ENCODE measurements around the gene PROSER2. TPM values are rescaled to one million over a fixed set of nuclear protein-coding genes. Genes with fewer than 3 reads are reported as not detected.

PROSER2 gene
- total and polyA plus RNA-seq, 9 of the 15 experiments (the other 6 are each of a cell fraction or from before 2014, with no cell fraction given) = 0.62 to 14.8 (median 2.9) TPM

DNA sequence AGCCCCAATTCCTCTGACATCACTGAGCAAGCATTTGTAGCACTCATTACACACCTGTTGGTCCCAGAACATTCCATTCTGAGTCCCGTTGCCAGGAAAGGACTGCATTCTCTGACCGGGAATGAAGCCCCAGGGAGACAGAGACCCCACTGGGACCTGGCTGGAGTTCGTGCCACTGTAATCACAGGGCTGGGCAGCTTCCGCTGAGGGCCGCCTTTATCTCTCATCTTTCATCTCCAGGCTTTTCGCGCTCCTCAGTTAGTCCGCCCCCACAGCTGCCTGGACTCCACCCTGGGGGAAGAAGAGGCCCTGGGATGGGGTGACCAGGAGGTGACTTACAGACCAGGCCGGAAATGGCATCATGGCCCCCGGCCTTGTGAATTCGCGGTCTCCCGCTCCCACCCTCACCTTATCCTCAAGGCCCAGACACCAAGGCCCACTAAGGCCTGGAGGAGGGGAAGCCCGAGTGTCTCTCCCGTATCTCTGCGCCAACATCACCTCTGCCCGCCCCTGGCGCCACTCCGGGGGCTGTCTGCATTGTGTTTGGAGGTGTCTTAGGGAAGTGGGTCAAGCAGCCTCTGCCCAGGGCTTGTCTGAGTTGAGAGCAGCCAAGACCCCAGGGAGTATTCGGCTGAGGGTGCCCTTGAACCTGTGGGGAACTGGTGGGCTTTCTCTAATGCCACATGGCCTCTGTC lies 75.4 kb downstream of the PROSER2 start (continued):
- TF ChIP-seq ZBTB1 (CRISPR knock-in tag; IDR thresholded peaks at IDR 0.05; ENCODE audit: borderline replicate concordance, low read depth) = no peak
- TF ChIP-seq RBBP5 (IDR thresholded peaks at IDR 0.05; ENCODE audit: borderline replicate concordance, insufficient read depth, low read length, poor library complexity, severe bottlenecking) = peak; percentile 68
- no peak for TF ChIP-seq DIDO1 (tag; IDR thresholded peaks at IDR 0.05; ENCODE audit: low read depth)
- no peak for TF ChIP-seq CHD4 (IDR thresholded peaks at IDR 0.05; ENCODE audit: insufficient read depth, insufficient replicate concordance, low read depth, low read length, poor library complexity, severe bottlenecking)
- no peak for TF ChIP-seq ZNF121 (CRISPR knock-in tag; conservative IDR thresholded peaks at IDR 0.05)
- peak; percentile 75 for TF ChIP-seq MYNN (IDR thresholded peaks at IDR 0.05)
- no peak for TF ChIP-seq MYNN (CRISPR knock-in tag; IDR thresholded peaks at IDR 0.05)
- TF ChIP-seq, protein P1, sequence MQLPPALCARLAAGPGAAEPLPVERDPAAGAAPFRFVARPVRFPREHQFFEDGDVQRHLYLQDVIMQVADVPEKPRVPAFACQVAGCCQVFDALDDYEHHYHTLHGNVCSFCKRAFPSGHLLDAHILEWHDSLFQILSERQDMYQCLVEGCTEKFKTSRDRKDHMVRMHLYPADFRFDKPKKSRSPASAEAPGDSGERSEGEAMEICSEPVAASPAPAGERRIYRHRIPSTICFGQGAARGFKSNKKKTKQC (CRISPR knock-in tag; IDR thresholded peaks at IDR 0.05) = peak; percentile 85
- TF ChIP-seq, protein P2, sequence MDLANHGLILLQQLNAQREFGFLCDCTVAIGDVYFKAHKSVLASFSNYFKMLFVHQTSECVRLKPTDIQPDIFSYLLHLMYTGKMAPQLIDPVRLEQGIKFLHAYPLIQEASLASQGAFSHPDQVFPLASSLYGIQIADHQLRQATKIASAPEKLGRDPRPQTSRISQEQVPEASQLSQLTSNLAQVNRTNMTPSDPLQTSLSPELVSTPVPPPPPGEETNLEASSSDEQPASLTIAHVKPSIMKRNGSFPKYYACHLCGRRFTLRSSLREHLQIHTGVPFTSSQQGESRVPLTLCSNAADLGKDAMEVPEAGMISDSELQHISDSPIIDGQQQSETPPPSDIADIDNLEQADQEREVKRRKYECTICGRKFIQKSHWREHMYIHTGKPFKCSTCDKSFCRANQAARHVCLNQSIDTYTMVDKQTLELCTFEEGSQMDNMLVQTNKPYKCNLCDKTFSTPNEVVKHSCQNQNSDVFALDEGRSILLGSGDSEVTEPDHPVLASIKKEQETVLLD (IDR thresholded peaks at IDR 0.05) = peak; percentile 59; the same call in 1 of the 2 replicates
- TF ChIP-seq NFATC3 (IDR thresholded peaks at IDR 0.05) = no peak; the same call in 1 of the 2 replicates
- TF ChIP-seq ZNF57 (CRISPR knock-in tag; IDR thresholded peaks at IDR 0.05) = no peak
- TF ChIP-seq, protein P3, sequence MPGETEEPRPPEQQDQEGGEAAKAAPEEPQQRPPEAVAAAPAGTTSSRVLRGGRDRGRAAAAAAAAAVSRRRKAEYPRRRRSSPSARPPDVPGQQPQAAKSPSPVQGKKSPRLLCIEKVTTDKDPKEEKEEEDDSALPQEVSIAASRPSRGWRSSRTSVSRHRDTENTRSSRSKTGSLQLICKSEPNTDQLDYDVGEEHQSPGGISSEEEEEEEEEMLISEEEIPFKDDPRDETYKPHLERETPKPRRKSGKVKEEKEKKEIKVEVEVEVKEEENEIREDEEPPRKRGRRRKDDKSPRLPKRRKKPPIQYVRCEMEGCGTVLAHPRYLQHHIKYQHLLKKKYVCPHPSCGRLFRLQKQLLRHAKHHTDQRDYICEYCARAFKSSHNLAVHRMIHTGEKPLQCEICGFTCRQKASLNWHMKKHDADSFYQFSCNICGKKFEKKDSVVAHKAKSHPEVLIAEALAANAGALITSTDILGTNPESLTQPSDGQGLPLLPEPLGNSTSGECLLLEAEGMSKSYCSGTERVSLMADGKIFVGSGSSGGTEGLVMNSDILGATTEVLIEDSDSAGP (CRISPR knock-in tag; IDR thresholded peaks at IDR 0.05) = no peak
- peak; percentile 97 for TF ChIP-seq GATA2 (CRISPR knock-in tag; IDR thresholded peaks at IDR 0.05)
- peak; percentile 90 for TF ChIP-seq SMARCE1 (IDR thresholded peaks at IDR 0.05)
- peak; percentile 88 for TF ChIP-seq EP400 (IDR thresholded peaks at IDR 0.05)
- no peak for TF ChIP-seq NCOA4 (IDR thresholded peaks at IDR 0.05; ENCODE audit: partially characterized antibody)
- TF ChIP-seq ZFPM2 (CRISPR knock-in tag; IDR thresholded peaks at IDR 0.05) = no peak
- TF ChIP-seq, protein P4, sequence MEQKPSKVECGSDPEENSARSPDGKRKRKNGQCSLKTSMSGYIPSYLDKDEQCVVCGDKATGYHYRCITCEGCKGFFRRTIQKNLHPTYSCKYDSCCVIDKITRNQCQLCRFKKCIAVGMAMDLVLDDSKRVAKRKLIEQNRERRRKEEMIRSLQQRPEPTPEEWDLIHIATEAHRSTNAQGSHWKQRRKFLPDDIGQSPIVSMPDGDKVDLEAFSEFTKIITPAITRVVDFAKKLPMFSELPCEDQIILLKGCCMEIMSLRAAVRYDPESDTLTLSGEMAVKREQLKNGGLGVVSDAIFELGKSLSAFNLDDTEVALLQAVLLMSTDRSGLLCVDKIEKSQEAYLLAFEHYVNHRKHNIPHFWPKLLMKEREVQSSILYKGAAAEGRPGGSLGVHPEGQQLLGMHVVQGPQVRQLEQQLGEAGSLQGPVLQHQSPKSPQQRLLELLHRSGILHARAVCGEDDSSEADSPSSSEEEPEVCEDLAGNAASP (IDR thresholded peaks at IDR 0.05) = no peak
- TF ChIP-seq HDAC2 (IDR thresholded peaks at IDR 0.05) = peak; percentile 50
